Tongue (tissue), 2 donors: Measurements from ENCODE around the gene PXMP4. TPM values are rescaled to one million over a fixed set of nuclear protein-coding genes. Genes with fewer than 3 reads are reported as not detected.

Experiments used
- DNase-seq: peaks from one replicate; pipeline ENCODE4 v3.0.0-alpha.2; 2015
- total RNA-seq: library from RNA; depleted of rRNA; stranded (reverse); fragments of >200 nt; gene quantifications from one replicate; pipeline ENCODE4 v1.2.3, GENCODE V29; 2014

Gene PXMP4
- total RNA-seq, 1 donor from 2014 or later, result 6.7 TPM

DNA sequence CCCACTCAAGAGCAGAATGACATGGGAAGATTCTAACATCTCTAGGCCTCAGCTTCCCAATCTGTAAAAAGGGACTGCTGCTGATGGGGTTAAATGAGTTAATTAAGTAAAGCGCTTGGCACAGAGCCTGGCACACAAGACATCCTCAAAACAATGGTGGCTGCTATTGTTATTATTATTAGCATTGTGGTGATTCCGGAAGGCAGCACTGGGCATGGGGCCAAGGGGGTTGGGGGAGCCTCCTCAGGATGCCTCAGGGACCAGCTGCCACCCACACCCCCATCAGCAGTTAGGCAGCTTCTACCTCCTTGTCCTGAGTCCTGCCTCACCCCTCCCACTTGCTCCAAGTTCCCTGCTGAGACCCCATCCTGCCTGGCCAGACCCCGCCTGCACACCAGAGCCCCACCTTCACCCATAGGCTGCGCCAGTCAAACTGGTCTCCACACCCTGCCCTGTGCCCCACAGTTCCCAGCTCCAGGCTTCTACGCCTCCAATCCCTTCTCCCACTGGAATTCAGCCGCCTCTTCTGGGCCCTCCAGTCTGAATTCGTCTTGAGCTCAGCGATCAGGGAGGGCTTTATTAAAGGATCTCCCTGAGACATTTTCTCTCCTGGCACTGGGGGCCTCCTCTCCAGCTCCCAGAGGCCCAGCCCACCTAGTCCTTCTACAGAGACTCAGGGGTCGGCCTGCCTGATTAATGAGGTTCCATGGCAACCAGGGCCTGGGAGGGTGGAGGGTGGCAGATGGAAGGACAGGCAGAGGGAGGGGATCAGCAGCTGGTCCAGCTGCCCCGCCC lies 35.4 kb downstream of the PXMP4 start:
- DNase-seq, result no peak

DNA sequence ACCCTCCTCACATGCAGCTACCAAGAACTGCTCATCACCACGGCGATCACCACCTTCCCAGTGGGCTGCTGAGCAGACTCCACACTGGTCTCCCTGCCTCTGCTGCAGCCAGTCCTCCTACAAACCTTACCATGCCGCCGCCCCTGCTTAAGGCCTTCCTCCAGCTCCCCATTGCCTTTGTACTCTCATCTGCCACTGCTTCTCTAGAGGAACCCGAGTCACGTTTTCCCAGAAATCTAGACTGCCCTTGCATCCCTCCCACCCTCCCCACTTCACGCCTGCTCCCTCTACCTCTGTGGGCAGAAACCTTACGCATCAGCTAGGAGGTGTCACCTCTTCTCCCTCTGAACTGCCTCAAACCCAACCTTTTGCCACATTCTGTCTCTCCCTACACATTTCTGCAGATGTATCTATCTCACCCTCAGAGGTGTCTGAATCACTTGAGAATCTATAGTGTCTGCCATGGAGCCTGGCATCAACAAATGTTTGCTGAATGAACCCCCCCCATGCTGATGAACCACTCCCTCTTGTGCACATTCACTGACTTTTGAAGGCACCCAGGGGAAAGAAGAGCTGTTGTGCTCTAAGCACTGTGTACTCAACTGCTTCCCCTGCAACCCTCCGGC lies 38.3 kb downstream of the PXMP4 start:
- no peak for DNase-seq

DNA sequence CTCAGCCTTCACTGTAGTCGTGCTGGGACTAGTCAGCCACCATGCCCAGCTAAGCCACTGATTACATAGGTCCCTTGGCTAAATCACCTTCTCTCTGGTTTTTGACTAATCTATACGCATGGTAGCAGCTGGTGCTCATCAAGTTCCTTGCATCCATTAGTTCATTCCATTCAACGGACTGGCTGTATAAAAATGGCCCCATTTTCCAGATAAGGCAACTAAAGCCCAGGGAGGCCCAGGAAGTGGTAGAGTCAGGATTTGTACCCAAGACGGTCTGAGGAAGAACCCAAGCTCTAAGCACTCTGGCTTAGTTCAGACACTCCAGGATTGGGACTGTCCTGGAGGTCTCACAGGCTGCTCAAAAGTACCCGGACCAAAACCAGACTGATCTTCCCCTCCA lies 38.8 kb downstream of the PXMP4 start:
- no peak for DNase-seq

DNA sequence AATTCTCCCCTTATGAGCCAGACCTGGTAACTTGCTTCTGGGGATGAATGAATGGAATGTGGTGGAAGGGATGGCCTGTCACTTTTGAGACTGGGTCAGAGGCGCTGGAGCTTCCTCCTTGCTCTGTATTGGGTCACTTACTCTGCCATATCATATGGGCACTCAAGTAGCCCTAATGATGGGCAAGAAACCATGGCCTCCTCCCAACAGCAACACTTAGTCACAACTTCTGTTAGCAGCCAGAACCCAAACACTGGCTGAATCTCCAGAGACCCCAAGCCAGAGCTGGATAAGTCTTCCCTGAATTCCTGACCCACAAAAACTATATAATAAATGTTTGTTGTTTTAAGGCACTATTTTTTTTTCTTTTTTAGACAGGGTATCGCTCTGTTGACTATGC lies 39.4 kb downstream of the PXMP4 start:
- no peak for DNase-seq

DNA sequence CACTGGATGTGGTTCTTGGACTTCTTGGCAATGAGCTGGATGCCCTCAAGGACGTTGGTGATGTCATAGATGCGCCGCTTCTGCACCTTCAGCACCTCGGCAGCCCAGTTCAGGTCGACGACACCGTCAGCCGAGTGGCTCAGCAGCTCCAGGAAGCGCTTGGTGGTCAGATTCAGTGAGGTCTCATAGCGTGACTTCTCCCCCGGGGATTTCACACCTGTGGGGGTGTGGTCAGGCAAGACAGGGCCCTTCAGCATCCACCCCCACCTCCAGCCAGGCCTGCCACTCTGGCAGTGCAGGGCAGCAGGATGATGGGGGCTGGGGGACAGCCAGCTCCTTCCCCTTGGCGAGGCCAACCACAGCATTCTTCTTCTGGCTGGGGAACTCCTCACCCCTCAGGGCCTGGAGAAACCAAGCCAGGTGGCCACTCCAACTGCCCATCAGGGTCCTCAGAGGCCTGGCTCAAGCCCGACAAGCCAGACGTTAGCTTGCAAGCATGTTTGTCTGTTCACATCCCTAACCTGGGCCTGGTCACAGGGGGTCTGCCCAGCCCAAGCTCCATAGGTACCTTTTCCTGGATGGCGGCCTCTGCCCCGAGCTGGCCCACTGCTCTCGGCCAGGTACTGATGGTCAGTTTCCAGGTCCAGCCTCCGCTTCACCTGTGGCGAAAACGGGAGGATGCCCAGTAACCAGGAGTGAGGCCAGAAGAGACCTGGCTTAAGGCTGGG lies 40.2 kb downstream of the PXMP4 start:
- DNase-seq, result no peak

DNA sequence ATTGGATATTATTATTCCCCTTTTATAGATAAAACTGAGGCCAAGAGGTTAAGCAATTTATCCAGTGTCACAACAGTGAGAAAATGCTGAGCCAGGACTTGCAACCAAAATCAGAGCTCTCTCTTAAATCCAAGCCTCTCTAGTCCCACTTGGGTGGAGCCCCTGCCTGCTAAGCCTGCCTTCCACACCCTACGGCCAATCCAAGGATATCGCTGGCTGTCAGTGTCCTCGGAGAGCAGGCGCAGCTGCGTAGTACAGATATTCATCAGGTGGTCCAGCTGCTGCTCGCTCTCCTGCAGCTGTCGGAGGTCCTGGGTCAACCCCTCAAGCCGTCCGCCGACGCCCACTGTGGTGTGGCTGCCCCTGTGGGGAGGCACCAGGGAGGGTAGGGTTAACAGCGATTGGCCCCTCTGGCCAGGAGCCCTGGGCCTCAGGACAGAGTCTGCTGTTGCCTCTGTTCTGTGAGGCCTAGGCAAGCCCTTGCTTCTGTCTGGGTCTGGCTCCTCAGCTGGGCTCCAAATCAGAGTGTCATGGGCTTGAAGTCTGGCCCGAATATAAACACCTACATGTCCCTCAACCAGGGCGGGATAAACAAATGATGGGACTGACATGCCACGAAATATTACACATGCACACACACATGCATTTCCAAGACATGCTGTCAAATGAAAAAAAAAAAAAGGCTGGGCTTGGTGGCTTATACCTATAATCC lies 42.0 kb downstream of the PXMP4 start:
- DNase-seq, result peak; percentile 91

DNA sequence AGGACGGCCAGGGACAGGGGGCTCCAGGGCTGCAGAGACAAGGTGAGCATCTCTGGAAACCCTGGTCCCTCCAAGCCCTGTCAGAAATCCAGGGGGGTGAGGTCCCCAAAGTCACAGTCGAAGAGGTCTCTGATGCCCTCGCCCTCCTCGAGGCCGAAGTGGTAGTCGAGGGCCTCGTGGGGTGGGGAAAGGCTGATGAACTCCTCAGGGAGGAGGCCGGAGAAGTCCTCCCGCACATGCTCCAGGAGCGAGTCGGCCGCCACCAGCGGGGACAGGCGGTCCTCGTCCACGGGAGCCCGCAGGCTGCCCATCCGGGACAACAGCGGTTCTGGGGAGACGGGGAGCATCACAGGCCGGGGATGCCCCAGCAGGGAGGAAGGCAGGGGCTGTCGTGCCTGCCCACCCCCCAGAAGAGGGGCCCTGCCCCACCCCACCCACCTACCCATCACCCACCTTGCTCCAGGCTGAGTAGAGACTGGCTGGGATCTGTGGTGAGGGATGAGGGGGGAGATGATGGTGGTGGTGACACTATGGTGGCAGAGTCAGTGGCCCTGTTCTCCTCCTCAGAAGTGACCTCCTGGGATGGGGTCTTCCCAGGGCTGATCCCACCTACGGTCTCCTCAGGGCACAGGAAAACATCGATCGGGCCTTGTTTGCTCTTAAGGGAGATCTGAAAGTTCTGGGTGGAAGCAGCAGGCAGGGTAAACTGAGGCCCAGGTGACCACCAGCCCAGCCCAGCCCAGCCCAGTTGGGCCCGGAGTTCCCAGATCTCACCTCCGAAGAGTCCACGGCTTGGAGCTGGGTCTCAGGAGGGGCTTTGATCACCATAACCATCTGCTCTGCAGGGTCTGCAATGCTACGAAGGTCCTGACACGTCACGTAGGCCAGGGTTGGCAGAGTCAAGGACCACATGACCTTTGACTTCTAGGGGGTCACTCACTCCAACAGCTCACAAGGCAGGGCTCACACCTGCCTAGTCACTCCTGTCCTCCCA lies 43.2 kb downstream of the PXMP4 start:
- DNase-seq, result no peak

DNA sequence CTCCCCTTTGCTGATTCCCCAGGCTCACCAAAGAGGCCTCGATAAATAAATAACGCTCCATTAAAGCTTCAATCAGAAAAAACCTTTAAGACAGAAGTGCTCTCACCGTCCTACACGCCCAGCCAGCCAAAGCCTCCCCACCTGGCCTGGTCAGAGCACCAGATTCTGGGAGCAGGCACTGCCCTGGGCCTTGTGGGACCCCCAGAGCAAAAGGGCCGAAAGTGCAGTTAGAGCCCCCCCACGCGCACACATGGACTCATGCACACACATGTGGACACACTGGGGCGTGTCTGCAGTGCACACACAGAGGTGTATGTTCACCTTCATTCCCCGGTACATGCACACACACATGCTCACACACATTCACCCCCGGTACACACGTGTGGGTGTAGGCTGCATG lies 44.0 kb downstream of the PXMP4 start:
- DNase-seq, result no peak

DNA sequence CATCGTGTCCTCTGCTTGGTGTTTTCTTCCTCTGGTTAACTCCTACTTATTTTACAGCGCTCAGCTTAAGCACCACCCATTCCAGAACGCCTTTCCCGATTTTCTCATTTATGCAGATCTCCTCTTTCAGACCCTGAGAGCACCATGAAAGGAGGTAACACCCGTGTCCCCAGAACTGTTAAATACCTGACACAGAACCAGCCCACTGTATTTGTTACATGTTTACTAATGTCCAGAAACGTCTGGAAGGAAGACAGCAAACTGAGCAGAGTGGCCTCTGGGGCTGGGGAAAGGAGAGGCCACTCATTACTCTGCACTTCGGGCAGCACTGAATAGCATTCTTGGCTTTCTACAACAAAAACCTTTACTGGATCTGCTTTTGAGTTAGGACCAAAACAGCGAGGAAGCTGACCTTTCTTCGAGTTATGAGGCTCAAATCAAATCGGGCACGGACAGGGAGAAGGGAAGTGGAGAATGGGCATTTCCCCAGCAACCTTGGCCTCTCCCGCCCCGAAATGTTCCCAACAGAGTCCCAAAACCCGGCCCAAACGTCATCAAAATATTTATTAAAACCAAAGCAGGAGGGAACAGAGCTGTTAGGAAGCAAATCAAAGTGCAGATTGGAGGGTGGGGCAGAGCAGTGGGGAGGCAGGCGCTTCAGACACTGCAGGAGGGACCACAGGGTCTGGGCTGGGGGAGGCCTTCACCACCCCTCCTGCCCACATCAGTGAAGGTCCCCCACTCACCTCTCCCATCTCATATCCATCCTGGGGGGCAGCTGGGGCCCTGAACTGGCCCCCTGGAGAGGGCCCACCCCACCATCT lies 44.8 kb downstream of the PXMP4 start:
- peak; percentile 50 for DNase-seq

DNA sequence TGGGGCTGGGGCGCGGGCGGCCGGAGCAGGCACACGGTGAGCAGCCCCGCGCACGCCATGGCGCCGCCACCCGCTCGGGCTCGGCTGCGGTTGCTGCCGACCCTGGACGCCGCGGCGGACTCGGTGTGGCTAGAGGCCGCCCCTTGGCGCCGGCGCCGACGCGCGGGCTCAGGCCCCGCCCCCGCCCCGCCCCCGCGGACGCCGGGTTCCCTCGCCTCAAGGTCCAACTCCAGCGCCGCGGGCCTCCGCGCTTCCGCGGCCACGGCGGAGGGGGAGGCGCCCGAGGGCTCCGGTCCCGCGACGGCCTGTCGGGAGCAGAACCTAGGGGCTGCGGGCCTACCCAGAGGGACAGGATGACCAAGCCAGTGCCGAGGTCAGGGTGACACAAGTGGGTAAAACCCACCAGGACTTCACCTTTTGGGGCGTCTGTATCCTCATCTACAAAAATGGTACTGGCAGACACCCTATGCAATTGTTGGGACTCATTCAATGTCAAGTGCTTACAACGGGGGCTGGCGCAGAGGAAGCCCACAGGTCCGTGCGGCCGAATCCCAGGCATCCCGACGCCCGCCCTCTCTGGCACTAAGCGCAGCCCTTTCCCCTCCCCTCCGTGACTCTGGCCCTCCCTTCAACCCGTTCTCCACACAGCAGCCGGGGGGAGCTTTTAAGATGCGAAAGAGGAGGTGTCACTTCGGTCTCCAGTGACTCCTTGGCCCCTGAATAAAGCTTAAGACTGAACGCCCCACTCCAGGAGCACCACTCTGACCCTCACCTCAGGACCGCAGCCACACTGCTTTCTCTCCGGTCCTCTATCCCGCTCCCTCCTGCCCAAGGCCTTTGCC lies 45.6 kb downstream of the PXMP4 start, which contains the start of gene NECAB3:
Gene NECAB3 (minus strand): TSS at position 135 of the 842 bp plus-strand sequence. CDS start 76 bp downstream, at position 59.
- peak; percentile 91 for DNase-seq

DNA sequence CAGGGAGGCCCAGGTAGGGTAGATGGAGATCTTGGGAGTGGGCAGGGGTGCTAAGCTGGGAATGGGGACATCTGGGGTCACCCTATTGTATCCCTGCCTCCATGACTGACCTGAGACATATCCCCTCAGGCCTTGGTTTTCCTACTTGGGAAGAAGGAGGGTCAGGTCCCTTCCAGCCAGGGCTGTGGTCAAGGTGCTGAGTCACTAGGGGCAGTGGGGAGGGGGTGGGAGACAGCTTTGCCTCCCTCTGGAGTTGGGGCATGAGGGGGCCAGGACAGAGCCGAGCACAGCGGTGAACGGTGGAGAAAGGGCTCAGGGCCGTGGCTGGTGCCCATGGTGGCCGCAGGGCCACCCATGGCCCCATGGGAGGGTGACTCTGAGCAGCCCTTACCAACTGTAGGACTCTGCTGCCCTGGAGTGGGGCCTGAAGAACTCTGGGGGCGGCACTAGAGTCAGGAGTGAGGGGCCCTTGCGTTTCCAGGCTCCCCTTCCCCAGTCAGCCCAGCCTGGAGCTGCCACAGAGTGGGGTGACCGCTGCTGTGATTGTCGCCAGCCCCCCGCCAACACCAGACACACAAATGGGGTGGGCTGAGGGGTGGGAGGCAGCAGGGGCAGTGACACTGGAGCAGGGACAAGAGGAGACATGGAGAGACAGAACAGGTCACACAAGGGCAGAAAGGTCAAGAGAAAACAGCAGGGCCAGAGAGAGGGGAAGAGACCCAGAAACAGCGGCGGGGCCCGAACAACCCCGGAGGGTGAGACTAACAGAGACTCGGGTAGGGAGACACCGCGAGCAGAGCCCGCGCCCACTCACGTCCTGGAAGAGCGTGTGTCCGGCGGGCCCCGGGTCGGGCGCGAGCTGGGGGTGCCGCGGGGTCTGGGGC lies 46.5 kb downstream of the PXMP4 start:
- DNase-seq, result no peak

DNA sequence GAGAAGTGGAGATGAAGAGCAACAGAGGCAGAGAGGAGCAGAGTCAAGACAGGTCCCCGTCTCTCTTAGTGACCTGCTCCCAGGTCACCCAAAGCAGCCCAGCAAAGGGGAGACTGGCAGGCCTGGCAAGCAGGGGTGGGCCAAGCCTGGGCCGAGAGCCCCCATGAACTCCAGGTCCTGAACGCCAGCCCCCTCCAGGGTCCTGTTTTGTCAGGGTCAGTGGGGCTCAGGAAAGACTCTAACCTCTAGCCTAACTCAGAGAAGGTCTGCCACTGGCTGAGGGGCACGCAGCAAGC lies 47.0 kb downstream of the PXMP4 start:
- no peak for DNase-seq

DNA sequence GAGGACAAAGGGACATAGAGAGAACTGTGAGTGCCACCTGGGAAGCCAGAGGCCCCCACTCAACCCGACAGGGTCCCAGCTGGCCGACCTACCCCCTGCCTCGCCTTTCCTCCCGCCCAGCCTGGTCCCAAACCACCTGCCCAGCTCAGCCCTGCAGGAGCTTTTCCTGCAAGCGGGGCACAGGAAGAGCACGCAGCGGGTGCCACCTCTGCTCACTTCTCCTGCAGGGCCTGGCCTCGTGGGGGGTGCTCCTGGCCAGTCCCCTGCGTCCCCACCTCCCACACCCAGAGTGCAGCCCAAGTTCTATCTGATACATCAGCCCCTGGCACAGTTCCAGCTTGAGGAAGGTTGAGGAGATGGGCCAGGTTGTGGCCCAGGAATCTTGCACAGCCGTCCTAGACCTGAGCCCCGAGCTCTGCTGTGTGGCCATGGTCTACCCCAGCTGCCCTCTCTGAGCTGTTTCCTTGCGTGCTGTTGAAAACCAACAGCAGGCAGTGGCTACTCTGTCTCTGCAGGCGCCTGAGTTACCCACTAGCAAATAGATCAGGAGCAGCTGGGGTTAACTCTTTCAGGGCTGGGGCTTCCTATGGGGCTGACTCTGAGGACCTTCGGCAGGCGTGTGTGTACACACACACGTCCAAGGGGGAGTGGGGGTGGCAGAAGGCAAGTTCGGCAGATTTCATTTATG lies 47.5 kb downstream of the PXMP4 start:
- DNase-seq, result no peak

DNA sequence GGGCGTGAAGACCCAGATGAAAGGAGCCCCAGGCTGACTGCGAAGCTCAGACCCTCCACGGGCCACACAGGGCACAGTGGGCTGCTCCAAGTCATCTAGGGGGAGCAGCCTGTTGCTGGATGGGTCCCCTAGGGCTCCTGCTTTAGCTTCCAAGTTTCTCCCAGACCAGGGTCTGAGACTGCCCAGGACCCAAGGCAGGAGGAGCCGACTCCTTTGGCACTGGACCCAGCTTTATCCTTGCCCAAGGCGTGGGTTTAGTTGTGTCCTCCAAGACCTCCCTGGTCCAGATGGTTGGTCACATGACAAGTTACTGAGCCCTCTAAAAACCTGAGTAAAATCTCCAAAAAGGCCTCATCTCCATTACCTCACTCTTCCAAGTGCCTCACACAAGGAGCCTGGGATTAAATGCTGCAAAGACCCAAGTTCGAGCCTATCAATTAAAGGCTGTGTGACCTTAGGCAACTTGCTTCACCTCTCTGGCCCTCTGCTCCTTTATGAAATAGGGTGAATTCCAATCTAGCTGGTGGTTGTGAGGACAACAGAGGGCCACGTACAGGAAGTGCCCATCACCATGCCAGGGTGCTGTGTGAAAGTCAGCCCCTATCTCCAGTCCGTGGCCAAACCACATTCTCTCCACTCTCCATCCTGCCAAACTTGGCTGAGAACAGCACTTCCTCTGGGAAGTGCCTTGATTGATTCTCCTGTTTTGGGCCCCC lies 48.4 kb downstream of the PXMP4 start:
- DNase-seq, result no peak

DNA sequence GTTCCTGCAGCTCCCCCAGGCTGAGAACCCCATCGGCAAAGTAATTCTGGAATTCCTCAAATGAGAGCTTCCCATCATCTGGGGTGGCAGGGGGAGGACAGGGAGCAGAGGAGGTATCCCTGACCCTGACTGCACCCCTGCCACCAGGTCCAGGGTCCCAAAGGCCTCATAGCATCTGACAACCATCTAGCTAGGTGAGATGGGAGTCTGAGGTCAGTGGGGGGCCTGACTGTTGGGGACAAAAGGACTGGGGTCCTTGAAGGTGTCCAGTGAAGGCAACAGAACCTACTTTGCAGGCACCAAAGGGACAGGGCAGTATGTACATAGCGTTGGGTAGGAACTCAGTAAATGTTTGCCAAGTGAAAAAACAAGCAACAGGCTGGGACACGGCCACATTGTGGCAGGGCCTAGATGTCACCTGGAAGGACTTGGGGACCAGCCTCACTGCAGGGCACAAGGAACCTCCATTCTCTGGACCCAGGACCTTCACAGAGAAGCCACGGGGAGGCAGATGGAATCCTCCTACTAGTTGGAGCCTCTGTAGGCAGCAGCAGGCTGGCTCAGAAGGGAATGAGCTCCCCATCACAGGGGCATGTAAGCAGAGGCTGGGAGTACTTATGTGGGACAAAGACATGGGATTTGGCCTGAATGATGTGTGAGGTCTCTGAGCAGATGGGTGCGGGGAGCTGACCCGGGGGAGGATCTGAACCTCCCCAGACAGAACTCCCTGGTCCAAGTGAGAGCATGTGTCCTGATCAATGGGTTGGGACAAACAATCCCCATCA lies 49.2 kb downstream of the PXMP4 start:
- DNase-seq, result no peak

DNA sequence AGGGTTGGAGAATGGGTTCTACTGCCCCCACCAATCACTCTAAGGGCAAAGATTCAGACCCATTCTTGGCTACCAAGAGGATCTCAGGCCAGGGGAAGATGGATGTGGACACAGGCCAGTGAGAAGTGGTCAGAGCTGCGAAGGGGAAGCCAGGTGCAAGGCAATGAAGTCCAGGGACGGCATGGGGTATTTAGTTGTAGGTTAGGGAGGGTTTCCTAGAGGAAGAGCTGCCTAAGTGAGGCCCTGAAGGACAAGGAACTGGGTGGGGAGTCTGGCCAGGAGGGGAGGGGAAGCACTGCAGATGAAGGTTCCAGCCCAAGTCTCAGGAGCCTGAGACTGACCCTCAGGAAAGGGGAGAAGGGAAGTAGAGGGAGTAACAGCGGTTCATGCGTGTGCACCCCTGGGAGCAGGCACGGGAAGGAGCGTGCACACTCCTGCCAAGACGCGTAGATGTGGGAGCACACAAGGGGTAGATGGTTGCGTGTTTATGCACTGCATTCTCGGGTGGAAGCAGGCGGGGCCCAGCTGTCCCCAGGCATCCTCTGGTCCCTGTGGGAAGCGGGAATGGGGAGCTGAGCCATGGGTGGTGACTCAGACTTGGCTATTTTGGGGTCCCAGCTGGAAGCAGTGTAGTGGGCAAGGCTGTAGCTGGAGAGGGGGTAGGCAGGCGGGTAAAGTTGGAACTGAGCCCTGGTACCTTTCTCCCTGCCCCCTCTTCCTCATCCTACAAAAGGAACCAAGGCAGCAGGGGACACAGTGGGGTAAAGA lies 50.1 kb downstream of the PXMP4 start:
- DNase-seq, result no peak
